ENCODE measurements around the gene PPFIA2.

Gene PPFIA2

DNA sequence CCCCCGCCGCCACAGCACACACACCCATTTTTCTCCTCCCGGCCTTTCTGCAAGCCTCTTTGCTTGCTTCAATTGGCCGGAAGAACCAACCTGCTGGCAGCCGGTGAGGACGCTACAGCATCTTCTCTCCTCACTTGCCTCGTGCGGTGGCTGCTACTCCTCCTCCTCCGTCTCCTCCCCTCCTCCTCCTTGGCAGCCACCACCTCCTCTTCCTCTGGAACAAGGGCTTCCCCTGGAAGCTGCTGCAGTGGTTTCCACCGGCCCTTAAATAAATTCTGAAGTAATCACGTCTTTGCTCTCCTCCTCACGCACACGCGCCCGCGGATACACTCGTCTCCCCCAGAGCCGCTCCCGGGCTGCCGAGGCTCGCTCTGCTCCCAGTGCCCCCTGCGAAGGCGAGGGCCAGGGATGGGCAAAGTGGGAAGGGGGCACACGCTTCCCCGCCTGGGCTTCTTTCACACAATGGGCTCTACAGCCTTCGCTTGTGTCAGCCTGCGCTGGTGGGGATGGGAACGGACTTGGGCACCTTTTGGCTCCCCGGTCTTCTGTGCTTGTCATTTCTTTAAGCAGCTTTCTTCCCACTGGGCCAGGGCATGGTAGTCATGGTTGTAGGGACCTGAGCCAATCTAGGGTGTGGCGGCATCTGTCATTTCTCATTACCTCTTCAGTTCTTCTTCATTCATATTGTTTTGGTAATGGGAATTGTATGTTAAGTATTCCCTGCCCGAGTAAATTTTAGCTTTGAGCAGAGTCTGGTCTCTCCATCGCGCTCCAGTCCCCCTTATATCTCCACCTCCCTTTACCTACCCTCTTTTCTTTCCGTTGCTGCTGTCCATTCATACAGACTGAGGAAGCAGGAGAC, at the start of gene PPFIA2:
TSS of gene PPFIA2 (minus strand) at position 161 of the 862 bp plus-strand sequence.
- DNase-seq, result peak in 1 of 2 donors; percentile 19

DNA sequence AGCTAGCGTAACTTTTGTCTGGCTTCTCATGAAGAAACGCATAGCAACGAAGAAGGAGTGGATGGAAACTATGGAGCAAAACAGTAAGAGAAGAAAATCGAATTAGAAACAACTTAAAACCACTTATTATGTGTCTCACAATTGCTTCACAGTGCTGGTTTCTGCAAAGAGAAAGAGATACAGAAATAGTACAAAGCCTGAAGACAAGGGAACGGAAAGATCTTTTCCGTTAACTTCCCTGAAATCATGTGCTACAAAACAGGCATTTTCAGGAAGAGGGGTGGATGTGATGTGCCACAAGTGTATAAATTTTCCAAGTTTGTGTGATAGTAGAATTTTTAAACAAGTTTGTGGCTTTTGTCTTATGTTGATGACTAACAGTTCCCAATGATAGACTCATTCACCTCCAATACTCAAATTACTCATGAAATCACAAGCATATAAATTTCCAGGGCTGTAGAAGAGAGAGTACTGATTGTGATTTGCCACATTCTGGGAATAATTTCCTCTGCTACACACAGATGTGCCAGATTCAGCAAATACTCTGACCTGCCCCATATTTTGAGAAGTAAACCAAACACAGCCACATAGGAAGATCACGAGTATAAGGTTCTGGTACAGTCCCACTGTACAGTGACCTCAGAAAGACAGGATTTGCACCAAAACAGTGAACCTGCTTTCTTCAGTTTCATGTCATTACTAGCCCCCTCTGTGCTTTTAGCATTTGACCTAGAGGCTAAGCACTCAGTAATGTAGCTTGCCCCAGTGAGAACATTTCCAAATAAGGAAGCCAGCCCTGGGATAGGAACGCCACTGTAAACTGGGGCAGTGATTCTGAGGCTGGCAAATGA, 41.4 kb upstream of the PPFIA2 start:
- no peak for DNase-seq

DNA sequence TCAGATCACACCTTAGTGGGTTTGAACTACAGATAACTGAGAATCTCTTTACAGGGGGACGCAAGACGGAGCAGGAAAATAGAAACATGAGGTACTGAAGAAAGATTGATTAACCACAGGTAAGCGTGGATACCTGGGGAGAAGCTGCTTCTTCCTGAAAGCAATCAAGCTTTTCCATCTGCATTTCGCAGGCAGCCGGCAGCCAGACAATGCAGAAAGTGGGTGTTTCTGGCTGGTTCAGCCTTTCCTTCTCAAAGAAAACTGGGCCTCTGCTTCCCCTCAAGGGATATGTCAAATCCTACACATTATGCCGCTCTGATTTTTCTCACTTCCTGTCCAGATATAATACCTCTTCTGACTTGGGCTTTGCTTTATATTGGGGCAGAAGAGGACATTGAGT, 39.1 kb upstream of the PPFIA2 start:
- no peak for DNase-seq

DNA sequence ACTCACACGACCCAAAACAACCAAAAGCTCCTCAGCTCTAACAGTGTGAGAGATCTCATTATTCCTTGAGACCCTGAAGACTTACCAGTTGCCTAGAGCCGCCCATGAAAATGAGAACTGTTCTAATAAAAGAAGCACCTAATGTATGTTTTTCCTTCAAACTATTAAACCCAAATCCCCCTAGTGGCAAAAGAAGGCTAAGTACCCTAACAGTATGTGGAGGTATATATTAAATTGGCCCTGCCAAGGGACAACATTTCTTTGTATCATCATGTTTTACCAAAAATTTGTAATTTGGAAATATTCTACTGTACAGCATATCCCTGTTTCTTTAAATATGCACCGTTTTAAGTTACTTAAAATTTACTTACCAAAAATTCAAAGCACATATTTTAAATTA, 38.0 kb upstream of the PPFIA2 start:
- DNase-seq, result no peak

DNA sequence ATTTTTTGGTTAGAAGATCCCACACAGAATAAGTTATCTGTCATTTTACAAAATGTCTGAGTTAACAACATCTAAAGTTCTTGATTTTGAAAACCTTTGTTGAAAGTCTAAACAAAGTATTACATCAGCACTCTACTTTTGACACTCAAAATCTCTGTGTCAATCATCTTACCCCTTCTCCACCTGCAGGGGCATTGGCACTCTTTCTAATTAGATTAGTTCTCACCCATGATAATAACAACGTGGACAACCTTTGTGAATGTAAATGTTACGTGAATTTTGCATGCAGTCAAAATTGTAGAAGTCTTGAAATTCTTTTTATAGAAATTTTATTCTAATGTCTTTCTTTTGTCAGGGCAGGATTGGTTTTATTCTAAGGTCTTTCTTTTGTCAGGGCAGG, 33.5 kb upstream of the PPFIA2 start:
- no peak for DNase-seq

DNA sequence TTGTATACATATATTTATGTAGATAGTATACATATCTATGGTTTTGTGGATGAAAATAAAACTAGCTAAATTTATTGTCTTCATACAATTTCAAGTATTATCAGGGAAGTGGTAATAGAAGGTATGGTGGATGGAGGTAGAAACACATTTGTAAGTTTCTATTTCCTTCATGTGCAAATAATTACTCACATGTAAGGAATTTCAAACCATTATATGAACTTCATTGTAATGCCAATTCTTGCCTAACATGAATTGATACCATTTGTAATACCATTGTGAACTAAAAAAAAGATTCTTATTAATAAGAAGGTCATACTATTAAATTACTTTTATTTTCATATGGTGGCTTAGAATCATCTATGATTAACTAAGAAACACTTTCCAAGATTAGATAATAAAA, 20.1 kb upstream of the PPFIA2 start:
- DNase-seq, result no peak

DNA sequence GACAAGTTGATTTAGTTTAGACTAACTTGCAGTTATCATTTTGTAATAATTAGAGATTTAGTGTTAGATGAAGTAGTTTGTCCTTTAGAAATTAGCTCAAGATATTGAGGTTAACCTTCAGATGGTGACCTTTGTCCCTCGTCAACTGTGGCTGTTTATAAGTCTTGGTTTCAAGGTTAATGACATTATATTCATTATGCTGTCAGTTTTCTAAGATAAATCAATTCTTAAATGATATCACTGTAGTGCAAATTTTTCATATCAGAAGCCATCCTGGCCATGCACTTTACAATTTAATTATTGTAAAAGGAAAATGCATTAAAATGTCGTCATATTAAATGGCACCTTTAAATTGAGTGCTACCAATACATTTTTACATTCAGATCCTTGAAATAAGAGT, 19.6 kb upstream of the PPFIA2 start:
- no peak for DNase-seq

DNA sequence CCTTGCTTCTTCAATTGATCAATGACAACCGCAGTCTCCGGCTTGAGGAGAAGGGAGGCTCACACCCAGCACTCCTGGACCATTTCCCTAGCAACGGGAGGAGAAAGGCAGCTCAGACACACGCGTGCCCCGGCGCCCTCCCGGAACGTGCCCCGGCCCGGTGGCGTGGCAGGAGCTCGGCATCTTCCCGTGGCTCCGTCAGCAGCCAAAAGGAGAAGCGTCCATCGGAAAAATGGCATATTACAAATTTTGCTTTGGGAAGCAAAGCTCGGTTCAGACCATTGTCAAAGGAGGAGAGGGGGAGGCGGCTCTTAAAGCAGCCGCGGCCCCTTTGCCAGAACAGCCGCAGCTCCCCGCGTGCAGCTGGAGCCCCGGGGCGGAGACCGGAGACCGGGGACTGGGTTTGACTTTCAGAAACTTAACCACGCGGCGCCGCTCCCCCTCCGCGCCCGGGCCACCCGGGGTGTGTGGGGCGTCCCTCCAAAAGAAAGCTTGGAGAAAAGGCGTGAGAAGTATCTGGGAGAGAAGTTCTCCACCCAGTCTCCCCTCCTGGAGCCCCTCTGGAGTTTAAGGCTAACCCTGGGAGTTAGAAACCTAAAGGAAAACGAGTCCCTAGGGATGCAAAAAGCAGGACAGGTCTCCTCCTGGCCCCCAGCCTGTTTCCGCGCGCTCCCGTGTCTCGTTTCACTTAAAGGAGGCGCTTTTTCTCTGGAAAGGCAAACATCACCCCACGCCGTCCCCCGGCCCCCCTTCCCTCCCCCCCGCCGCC, 545 bp downstream of the PPFIA2 start:
- DNase-seq, result no peak

DNA sequence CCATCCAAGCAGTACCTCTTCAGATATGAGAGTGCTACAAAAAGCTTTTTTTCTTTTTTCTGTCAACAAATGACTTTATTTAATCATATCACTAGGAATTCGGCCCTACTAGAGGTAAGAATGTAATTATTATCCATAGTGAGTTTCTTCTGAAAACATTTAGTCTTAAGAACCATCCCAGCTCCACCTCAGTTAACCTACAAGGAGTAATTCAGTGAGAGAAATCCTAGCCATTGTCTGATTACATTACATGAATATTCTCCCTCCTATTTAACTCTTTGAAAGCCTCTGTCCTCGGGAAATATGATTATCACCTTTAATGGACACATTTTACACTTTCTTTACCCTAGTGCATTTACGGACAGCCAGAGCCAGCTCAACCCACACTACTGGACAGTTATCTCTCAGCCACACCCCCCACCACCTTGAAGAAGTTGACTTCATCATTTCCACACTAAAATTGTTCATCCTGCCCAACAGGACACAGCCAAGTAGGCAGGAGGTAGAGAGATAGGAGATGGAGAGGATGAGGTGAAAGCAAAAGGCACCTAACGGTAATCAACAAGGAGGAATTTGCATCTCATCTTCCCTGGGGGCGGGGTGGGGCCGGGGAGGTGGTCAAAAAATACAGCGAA, 1.3 kb downstream of the PPFIA2 start:
- DNase-seq, result no peak

DNA sequence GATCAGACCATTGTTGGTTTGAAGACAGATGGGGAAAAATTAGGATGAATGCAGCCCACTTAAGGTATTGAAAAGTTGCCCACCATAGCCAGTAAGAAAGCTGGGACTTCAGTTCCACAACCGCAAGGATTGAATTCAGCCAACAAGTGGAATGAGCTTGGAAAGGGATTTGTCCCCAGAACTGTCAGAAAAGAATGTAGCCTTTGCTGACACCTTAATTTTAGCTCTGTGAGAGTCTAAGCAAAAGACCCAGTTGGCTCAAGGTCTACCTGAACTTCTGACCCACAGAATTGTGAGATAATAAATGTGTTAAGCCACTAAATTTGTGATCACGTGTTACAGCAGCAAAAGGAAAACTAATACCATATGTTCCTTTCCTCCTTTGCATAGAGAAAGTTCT, 29.4 kb downstream of the PPFIA2 start:
- DNase-seq, result no peak

DNA sequence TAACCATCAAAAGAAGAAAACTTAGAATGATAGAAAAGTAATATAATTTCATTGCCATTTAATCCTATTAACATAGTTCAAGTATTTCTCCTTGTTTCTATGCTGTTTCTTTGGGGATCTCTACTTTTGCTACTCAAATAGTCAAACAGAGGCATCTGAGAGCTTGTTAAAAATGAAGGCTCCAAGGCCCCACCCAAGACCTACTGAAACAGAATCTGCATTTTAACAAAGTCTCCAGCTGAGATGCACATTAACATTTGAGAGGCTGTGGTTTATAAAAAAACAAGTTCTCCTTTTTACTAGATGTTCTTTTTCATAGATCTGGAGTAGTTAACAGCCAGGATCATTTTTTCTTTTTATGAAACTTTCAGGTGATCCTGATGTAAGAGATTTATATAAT, 31.8 kb downstream of the PPFIA2 start:
- DNase-seq, result no peak

DNA sequence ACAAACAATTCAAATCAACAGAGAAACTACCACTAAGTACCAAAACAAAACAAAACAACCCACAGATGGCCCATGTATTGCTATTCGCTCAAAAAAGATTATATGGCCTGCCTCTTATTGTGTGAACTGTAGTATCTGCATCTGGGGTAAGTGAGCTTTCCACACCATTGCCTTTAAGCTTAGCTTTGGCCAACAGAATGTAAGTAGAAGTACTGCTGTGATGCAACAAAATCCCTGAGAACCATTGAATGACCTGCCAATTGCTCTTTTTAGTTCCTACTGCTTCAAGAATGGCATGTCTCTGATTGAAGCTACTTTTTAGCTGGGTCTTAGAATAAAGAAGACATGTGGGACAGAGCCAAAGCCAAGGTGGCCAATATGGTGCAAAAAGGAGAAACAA, 32.5 kb downstream of the PPFIA2 start:
- no peak for DNase-seq

DNA sequence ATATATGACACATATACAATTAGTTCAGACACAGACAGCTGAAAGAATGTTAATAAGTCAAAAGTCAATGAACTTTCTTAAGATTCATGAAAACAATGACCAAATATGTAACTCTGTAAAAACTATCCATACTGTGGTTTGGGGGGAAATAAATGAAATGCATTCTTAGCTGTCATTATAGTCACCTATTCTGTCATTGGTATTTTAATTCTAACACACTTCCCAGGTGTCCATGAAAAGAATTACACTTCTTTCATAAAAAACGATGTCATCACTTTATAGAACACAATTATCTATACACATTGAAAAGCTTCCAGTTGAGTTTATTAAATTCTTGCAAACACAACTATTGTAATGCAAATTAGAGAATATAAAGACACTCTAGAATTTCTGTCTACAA, 35.8 kb downstream of the PPFIA2 start:
- DNase-seq, result no peak

DNA sequence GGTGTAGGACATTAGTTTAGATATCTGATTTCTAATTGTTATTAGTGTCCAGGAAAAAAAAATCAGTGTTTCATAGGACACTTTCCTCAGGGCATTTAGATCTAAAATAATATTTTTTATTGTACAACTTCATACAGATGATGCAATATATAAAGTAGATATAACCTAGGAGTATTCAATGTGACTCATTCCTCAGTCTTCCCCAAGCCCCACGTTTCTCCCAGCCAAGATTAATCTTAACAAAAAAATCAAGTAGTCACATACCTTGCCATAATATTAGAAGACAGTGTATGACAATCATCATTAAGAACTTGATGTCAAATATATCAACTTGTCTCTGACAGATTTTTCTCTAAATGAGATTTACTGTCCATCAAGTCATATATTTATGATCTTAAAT, 37.1 kb downstream of the PPFIA2 start:
- DNase-seq, result no peak

DNA sequence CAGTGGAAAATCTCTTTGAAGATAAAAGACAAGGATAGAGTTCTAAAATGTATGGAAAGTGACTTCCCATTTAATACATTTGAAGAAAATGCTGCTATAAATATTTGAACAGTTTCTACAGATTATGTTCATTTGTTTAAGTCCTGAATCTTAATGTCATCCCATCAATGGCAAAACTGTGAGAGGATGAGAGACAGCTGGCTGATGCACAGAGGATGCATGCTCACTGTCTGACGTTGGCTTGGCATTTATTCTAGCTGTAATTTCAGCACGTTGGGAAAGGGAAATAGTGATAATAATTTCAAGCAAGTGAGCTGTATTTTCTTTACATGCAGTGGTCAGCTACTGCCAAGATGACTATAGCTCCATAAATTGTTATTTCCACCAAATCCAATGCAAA, 40.5 kb downstream of the PPFIA2 start:
- no peak for DNase-seq

DNA sequence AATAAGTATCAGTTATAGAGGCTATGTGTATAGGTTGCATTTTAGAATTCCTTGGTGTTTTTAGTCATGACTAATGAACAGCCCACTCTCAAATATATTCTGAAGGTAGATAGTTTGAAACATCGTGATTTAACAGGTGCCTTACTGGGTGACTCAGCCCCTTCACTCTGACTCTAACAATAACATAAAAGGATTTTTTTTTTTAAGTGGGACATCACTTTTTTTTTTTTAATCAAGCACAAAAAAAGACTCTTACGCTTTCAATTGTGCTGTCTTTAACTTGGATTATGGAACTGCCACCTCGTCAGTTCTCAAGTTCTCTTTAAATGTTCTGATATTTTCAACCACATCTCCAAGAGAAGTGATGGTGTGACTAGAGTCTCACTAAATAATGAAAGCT, 46.6 kb downstream of the PPFIA2 start:
- DNase-seq, result no peak

DNA sequence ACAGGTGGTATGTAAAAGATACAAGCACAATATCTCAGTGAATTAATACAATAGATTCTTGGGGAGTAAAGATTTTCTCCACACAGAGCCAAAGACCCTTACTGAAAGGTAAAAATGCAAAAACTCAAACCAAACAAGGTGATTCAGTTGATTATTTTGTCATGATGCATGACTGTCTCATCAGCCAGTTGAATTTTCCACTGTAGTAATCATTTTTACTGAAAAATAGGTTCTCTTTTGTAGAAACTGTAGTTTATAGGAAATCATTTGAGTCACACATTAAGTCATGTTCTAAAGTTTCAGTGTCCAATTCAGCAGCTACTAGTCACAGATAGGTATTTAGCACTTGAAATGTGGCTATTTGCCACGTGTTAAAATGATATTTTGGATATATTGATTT, 53.6 kb downstream of the PPFIA2 start:
- DNase-seq, result no peak

DNA sequence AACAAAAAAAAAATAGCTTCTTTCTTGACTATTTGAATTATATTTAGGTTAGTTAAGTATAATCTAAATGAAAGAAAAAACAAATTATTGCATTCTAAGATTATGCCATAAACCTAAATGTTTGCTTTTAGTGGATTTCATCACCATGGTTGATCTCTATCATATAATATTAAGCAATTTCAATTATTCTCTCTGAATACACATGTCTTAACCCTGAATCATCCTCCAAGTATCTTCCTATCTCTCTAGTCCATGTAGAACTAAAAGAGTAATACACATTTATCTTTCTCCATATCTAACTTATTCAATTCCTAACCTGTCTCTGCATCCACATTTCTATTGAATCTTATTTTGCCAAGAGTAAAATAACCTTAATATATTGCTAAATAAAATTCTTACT, 59.6 kb downstream of the PPFIA2 start:
- no peak for DNase-seq

DNA sequence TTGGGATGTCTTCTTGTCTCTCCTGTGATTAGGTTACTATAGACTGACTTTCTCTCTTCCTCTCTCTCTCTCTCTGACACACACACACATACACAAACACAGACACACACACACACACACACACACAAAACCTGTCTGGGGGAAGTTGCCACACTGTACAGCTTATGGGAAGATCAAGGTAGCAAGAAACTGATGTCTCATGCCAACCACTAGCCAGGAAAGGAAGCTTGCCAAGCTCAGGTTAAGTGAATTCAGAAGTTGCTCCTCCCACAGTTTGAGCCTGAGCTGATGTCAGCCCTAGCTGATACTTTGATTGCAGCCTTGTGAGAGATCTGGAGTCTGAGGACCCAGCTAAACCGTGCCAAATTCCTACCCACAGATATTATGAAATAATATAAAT, 67.1 kb downstream of the PPFIA2 start:
- no peak for DNase-seq

DNA sequence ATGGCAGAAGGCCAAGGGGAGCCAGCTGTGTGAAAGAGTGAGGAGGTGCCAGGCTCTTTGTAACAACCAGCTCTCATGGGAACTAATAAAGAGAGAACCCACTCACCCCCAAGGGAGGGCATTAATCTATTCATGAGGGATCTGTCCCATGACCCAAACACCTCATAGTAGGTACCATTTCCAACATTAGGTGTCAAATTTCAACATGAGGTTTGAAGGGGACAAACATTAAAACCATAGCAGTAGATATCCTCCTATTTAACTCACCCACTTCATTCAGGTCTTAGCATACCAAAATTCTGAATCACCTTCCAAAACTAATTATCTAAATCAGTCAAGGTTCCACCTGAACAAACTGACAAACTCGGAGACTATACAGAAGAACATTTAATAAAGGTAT, 75.3 kb downstream of the PPFIA2 start:
- no peak for DNase-seq

DNA sequence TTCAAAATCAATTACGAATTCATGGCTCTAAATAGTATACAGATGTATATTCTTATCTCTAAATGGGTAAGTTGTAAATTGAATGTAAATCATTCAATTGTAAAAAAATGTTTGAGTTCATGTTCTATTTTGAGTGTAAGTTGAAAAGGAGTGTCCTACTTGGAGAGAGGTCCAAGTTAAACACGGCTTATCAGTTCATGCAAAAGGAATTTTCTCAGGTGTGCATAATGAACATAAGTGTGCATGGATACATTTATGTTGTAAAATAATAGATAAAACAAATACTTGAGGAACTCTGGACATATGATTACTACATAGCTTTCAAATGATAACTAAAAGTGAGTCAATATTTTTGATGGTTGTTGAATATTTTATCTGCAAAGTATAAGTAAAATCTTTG, 79.5 kb downstream of the PPFIA2 start:
- DNase-seq, result no peak

DNA sequence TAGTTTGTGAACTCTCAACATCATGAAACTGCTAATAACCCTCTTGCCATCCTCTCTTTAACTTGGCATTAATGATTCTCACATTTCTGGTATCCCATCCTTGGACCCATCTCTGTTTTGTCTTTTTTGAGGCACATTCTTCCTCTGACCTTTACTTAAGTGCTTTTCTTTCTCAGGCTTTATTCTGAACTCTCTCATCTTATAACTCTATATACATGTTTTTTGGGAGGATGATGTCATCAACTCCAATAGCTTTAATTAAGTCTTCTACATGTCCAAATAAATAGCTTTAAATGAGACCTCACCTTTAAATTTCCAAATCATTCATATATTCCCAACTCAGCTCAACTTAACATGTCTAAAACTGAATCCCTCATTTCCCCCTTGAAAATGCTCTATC, 88.4 kb downstream of the PPFIA2 start:
- DNase-seq, result no peak

DNA sequence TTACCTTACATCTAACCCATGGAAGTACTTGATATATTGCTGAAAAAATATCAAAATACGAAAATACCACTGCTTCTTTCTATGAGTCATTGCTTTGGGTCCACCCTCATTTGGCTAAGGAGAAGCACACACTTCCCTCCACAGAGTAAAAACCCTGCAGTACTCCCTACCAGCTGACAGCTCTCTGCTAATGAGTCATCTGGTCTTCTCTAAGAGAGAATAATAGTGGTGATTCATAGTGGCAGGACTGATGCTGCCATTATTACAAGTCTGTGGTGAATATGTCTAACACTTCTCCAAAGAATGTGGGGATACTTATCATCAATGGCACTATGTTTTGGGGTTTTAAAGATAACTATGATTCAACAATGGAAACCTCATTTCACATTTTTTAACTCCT, 90.7 kb downstream of the PPFIA2 start:
- no peak for DNase-seq

All from CD4-positive, alpha-beta T cell treated with Interleukin-4 for 1 hour (primary cell).